Urinary bladder (tissue), 4 donors: ENCODE data around the gene ACTR3. TPM values are rescaled to one million over a fixed set of nuclear protein-coding genes. Genes with fewer than 3 reads are reported as not detected.

Experiments used
- DNase-seq: peaks from one replicate; pipeline ENCODE4 v3.0.0-alpha.2; 2015; ENCODE audit errors: extremely low spot score
- H3K27ac ChIP-seq: one replicate; pipeline ENCODE4 v1.5.1; 2013; ENCODE audit warnings: low read depth, mild to moderate bottlenecking, moderate library complexity
- H3K36me3 ChIP-seq: one replicate; pipeline ENCODE4 v1.6.1; 2013; ENCODE audit warnings: mild to moderate bottlenecking, moderate library complexity; ENCODE audit not compliant: insufficient read depth
- H3K4me1 ChIP-seq: one replicate; pipeline ENCODE4 v1.6.1; 2013; ENCODE audit warnings: mild to moderate bottlenecking, moderate library complexity; ENCODE audit not compliant: insufficient read depth
- H3K4me3 ChIP-seq: one replicate; pipeline ENCODE4 v1.5.1; 2013; ENCODE audit warnings: low read depth, low read length
- WGBS: extraction: QIAGEN DNeasy Blood & Tissue Kit; methylation state at CpG from one replicate; pipeline ENCODE4 v1.1.7; 2013; 5-methylcytosine and 5-hydroxymethylcytosine counted together
- polyA plus RNA-seq: library from polyadenylated mRNA; stranded (reverse); fragments of 200-250 nt; gene quantifications from one replicate; pipeline ENCODE4 v1.2.3, GENCODE V29; 2013
- total RNA-seq: library from RNA; depleted of rRNA; stranded (reverse); fragments of >200 nt; gene quantifications from one replicate; pipeline ENCODE4 v1.2.3, GENCODE V29; 2014
- donor health status: healthy with polysubstance abuse.
- donor health status: healthy.

The ACTR3 gene
- total and polyA plus RNA-seq, 2 donors = 130 to 151 TPM

DNA sequence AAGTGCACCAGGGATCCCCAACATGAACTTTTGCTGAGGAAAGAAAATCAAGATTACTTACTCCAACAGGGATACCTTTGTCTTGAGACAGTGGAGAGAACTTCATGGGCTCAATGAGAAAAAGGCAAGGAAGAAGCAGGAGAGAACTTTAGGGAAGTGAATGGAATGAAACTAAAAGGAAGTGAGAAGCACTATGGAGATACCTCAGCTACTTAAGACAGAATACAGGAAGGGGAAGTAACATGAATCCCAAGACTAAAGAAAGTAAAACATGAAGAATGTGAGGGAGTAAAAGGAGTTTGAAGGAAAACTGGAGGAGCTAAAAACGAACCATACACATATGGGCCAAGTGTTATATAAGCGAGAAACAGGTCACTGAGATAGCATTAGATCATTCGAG, 32.4 kb upstream of the ACTR3 start:
- H3K27ac ChIP-seq = no peak overlapping the region
- DNase-seq = no peak
- no peaks in the 10 kb centered on the region for H3K36me3 ChIP-seq
- WGBS = 53% methylated on average over 3 of the region's 3 CpGs
- H3K4me1 ChIP-seq = no peaks in the 10 kb centered on the region
- H3K4me3 ChIP-seq = no peak overlapping the region

DNA sequence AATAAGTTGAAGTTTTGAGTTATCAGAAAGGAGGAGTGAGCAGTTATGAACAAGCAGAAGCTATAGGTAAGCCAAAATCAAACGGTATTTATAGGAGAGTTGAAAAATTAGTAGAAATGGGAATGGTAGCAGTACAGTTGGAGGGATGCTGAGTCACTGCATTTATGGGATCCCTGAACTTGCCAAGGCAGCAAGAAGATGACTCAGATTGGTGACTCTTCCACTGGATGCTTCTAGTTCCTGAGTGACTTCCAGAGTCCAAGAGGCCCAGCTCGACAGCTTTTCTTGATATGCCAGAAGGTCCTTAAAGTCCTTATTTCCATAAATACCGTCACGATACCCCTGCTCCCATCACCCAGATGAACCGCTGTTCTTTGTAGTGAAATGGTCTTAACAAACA, 31.1 kb upstream of the ACTR3 start:
- WGBS = 85% methylated on average over 5 of the region's 5 CpGs
- H3K36me3 ChIP-seq = no peaks in the 10 kb centered on the region
- DNase-seq = no peak
- no peak overlapping the region for H3K4me3 ChIP-seq
- no peaks in the 10 kb centered on the region for H3K4me1 ChIP-seq
- H3K27ac ChIP-seq = no peak overlapping the region

DNA sequence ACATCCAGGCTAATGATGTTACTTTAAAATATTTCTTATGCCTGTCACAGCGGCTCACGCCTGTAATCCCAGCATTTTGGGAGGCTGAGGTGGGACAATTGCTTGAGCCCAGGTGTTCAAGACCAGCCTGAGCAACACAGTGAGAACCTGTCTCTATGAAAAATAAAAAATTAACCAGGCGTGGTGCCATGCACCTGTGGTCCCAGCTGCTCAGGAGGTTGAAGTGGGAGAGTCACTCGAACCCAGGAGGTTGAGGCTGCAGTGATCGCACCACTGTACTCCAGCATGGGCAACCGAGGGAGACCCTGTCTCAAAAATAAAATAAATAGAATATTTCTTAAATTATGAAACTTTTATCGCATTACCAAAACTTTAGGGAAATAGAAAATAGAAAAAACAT, 28.1 kb upstream of the ACTR3 start:
- H3K4me1 ChIP-seq = no peaks in the 10 kb centered on the region
- no peak for DNase-seq
- WGBS = 94% methylated on average over 7 of the region's 7 CpGs

DNA sequence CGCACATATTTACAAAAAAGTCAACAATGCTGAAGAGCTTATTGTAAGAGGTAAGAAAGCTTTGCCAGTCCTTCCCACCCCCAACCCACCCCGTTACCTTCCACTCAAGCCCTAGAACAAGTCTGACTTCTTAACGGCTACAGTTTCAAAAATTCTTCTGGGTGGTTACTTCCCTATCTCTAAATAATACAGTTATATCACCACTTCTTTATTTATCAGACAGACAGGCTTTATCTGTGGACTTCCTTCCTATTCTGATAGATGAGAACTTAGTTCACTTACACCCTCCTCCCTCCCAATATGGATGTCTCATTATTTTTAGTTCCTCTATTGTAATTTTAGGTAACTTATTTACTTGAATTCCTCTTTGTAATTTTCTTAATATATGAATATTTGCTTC, 26.7 kb upstream of the ACTR3 start:
- Histone ChIP-seq H3K4me3 (no peak overlapping the region), H3K4me1 (no peaks in the 10 kb centered on the region), H3K36me3 (no peaks in the 10 kb centered on the region), H3K27ac (no peak overlapping the region)
- 51% methylated on average over 3 of the region's 3 CpGs for WGBS
- no peak for DNase-seq

More for the DNA sequence above, 28.1 kb upstream of the ACTR3 start:
- Histone ChIP-seq H3K27ac (no peak overlapping the region), H3K4me3 (no peak overlapping the region), H3K36me3 (no peaks in the 10 kb centered on the region)

DNA sequence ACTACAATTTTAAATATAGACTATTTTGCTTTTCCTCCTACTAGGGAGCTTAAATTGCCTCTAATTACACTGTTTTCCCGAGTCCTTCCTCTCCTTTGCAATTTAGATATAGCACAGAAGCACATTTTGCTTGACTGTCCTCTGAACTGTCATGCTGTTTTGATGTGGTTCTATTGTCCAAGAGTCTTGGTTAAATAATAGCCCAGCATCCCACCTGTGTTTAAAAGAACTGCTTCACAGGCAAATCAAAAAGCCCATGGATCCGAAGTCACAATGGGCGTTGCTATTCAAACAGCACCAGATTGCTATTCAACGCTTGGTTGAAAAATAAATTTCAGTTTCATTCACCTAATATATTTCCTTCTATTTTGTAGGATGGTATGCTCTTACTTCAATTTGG, 22.3 kb upstream of the ACTR3 start:
- Histone ChIP-seq H3K27ac (no peak overlapping the region), H3K4me3 (no peak overlapping the region), H3K36me3 (no peaks in the 10 kb centered on the region), H3K4me1 (no peaks in the 10 kb centered on the region)
- WGBS = 78% methylated on average over 4 of the region's 4 CpGs
- no peak for DNase-seq

DNA sequence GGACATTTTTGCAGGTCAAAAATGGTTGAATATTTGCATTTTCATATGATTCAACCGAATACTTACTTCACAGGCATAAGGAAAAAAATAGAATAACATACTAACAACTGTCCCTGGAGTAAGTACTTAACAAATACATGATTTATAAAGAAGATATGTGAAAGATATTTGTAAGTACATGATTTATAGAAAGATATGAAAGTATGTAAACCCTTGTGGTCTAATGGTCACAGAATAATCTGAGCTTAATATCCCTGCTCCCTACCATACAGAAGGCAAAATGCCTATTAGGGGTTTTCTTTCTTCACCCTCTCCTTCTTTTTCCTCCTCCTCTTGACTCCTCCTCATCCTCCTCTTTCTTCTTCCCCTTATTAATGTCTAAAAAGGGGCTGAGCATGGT, 20.6 kb upstream of the ACTR3 start:
- H3K27ac ChIP-seq = no peak overlapping the region
- no peaks in the 10 kb centered on the region for H3K4me1 ChIP-seq
- WGBS = 79% methylated on average over 1 of the region's 1 CpG
- DNase-seq = no peak
- no peaks in the 10 kb centered on the region for H3K36me3 ChIP-seq
- H3K4me3 ChIP-seq = no peak overlapping the region

DNA sequence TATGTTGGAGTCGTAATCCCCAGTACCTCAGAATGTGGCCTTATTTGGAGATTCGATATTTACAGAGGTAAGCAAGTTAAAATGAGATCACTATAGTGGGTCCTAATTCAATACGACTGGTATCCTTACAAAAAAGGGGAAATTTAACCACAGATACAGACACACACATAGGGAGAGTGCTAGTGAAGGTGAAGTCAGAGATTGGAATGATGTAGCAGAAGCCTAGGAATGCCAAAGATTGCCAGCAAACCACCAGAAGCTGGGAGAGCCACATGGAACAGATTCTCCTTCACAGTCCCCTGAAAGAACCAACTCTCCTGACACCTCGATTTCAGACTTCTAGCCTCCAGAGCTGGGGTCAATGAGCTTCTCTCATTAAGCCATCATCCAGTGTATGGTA, 17.7 kb upstream of the ACTR3 start:
- WGBS = 85% methylated on average over 4 of the region's 4 CpGs
- H3K4me1 ChIP-seq = no peaks in the 10 kb centered on the region
- no peak overlapping the region for H3K4me3 ChIP-seq
- DNase-seq = no peak
- no peak overlapping the region for H3K27ac ChIP-seq
- H3K36me3 ChIP-seq = no peaks in the 10 kb centered on the region

DNA sequence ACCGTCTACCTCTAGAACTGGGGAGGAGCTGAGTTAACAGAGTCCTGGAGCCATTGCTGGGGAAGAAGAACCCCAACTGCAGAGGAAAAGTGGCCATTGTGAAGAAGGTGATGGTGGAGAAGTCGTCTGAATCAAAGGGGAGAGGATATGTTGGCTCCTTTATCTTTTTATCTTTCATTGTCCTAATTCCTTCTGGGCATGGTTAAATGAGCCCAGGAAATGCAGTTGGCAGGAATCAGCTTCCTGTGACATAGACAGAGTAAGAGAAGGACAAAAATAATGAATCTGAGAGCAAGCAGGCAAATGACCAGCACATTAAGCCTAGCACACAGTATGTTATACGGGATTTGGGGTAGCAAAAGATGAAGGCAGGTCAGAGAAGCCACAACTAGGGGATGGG, 16.0 kb upstream of the ACTR3 start:
- WGBS = 48% methylated on average over 3 of the region's 3 CpGs
- DNase-seq = no peak

DNA sequence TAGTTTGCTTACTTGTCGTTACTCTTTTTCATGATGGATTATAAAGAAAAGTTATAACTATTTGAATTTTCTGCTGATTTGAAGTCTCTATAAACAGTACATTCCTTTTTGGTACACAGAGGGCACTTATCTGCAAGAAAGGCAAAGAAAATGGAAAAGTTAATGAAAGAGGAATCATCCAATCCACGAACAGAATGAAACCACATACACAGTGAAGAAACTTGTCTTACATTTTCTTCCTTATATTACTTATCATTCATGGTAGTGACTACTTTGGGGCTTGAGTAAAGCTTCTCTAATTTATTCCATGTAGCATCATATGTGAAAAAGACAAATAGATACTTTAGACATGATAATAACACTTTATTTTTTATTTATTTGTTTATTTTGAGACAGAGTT, 14.8 kb upstream of the ACTR3 start:
- 62% methylated on average over 2 of the region's 2 CpGs for WGBS
- Histone ChIP-seq H3K4me1 (no peaks in the 10 kb centered on the region), H3K4me3 (no peak overlapping the region), H3K27ac (no peak overlapping the region), H3K36me3 (no peaks in the 10 kb centered on the region)
- no peak for DNase-seq

More for the DNA sequence above, 16.0 kb upstream of the ACTR3 start:
- no peak overlapping the region for H3K27ac ChIP-seq
- H3K36me3 ChIP-seq = no peaks in the 10 kb centered on the region
- no peak overlapping the region for H3K4me3 ChIP-seq
- no peaks in the 10 kb centered on the region for H3K4me1 ChIP-seq

DNA sequence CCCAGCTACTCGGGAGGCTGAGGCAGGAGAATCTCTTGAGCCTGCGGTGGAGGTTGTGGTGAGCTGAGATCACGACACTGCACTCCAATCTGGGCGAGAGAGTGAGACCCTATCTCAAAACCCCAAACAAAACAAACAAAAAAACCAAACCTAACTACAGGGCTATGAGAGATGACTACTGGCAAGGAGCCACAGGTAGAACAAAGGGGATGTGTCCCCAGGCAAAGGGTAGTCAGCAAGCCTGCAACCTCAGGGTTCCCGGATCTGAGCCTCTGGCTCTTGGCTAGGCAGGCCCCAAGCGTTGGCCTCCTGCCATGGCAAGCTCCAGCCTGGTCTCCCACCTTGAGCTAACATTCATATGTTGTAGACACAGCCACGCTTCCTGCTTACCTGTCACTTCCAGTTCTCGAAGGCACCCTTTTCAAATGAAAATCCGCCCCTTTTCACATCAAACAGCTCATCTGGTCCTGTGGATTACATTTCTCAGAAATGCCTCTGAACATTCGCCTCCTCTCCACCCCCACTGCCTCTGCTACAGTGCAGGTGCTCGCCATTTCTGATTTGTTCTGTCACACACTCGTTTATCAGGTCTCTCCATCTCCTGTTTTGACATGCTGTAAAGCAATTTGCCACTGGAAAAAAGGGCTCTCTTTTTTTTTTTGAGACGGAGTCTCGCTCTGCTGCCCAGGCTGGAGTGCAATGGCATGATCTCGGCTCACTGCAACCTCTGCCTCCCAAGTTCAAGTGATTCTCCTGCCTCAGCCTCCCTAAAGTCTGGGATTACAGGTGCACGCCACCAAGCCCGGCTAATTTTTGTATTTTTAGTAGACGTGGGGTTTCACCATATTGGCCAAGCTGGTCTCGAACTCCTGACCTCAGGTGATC, 13.1 kb upstream of the ACTR3 start:
- DNase-seq = no peak
- Histone ChIP-seq H3K4me1 (no peaks in the 10 kb centered on the region), H3K36me3 (no peaks in the 10 kb centered on the region), H3K27ac (no peak overlapping the region), H3K4me3 (no peak overlapping the region)
- WGBS = 77% methylated on average over 19 of the region's 19 CpGs

DNA sequence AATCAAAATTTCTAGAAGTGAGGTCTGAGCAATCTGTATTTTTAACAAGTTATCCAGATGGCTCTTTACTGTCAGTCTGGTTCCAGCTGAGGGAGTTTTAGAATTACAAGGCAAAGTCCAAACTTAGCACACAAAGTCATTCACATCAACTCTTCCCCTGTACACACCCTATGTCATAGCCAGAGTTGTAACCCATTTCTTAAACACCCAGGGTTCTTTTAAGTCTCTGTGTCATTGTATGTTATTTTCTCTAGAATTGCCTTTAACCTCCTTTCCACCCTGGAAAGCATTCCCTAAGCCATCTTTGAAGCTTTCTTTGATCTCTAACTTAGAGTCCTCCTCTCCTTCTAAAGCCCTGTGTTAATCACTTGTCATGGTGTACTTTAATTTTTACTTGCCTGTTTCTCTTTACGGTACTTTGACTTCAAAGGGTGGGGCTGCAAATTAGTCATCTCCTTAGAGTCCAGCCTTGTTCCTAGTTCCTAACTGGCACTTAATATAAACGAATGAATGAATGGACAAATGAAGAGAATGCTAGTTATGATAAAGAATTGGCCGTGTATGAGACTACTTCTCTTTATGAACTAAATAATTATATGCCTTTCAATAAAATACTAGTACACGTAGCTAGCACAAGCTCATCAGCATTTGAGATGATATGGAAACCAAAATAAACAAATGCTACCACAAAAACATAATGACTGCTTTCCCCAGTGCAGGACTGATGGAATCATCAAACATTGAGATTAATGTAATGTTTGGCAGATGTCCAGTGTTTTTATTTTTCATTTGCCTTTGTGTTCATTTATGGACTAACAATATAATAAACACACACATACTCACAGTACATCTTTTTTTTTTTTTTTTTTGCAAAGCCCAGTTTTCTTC, 11.9 kb upstream of the ACTR3 start:
- DNase-seq = no peak
- 17% methylated on average over 4 of the region's 4 CpGs for WGBS
- Histone ChIP-seq H3K4me1 (no peaks in the 10 kb centered on the region), H3K4me3 (no peak overlapping the region), H3K27ac (no peak overlapping the region), H3K36me3 (no peaks in the 10 kb centered on the region)

DNA sequence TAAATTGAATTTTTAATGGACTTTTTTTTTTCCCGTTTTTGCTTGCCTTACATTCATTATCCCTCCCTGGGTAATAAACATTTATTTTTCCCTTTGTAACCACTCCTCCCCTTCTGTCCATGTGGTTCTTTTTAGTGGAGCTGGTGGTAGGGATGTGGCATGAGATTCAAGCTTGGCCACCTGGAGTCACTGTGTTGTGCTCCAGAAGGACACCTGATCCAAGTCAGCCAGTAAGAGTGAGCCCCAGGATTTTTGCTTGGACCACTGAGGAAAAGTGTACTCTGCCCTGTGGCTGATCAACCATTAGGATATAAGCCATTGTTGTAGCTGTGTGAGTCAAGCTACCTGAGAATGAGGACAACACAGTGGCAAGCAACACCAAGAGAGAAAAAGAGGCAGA, 11.1 kb upstream of the ACTR3 start:
- 64% methylated on average over 1 of the region's 1 CpG for WGBS
- H3K27ac ChIP-seq = no peak overlapping the region
- H3K4me1 ChIP-seq = no peaks in the 10 kb centered on the region
- H3K36me3 ChIP-seq = no peaks in the 10 kb centered on the region
- no peak overlapping the region for H3K4me3 ChIP-seq
- DNase-seq = no peak

DNA sequence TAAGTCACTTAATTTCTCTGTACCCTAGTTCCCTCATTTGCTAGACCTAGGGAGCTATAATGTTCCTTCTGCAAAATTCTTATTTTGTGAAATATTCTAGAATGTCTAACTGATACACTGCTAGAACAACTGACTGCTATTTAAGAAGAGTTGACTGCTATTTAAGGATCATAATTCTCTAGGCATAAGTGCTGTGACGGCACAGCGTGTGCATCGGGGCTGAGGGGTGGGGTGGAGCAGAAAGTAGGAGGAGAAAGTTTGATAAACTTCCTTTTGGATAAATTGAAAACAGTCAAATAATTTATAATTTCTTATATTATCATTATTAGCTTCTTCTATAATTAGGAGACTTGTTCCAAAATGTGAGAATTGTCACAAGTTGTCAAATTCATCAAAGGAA, 10.4 kb upstream of the ACTR3 start:
- WGBS = 77% methylated on average over 3 of the region's 3 CpGs
- no peak for DNase-seq
- Histone ChIP-seq H3K36me3 (no peaks in the 10 kb centered on the region), H3K27ac (no peak overlapping the region), H3K4me1 (no peaks in the 10 kb centered on the region), H3K4me3 (no peak overlapping the region)

DNA sequence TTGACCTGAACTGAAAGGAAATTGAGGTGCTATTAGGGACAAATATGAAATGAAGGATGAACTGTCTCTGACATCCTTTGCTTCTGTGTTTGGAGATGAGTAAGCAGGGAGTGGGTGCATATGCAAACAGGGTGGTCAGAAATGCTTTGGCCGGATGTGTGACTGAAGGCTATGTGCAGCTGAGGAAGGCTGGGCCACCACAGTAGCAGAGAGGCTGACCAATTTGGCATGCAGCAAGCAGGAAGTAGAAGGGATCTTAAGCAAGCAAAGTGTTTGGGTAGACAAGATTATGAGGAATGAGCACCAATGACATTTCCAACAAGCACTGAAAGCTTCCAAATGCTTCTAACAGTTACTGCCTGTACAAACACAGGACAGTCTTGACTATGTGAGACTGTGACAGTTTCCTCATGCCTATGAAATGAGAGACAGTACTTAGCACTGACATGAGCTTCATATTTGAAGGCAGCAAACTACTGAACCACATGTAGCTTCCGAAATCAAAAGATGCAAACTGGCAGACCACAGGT, 3.3 kb upstream of the ACTR3 start:
- no peak for DNase-seq
- no peaks in the 10 kb centered on the region for H3K36me3 ChIP-seq
- WGBS = 43% methylated on average over 2 of the region's 2 CpGs
- H3K4me1 ChIP-seq = no peaks in the 10 kb centered on the region
- H3K27ac ChIP-seq = no peak overlapping the region
- no peak overlapping the region for H3K4me3 ChIP-seq
